Measurements from ENCODE around the gene UXS1. TPM values are rescaled to one million over a fixed set of nuclear protein-coding genes. Genes with fewer than 3 reads are reported as not detected.

Gene UXS1
- total RNA-seq (2022; extraction: Qiagen RNA extraction): 50.4 to 56.3 TPM (median 55.0 TPM) in 5 replicates

GRCh38 chr2:106193977-106194778 is at the start of gene UXS1:
Gene UXS1 (minus strand): TSS chr2:106194301. CDS start chr2:106194241, 60 bp downstream.

